Aorta (tissue), 5 donors: ENCODE measurements around the gene XRCC5. TPM values are rescaled to one million over a fixed set of nuclear protein-coding genes. Genes with fewer than 3 reads are reported as not detected.

ENCODE experiments used
- ATAC-seq: fragments of 200-7000 bp; cut with Tn5 transposase; one replicate; pipeline ENCODE4 v1.9.1; 2022; ENCODE audit warnings: moderate library complexity; ENCODE audit not compliant: low FRiP score
- DNase-seq, 2 donors: peaks; one replicate each; pipeline ENCODE4 v3.0.0-alpha.2; 2020
- H3K27ac ChIP-seq, 2 donors: one replicate each; pipeline ENCODE4 v1.5.1; 2013; ENCODE audit warnings: low read length in 2 of 2, mild to moderate bottlenecking in 2 of 2, moderate library complexity in 2 of 2, control low read depth in 1 of 2, inconsistent platforms in 1 of 2, low read depth in 1 of 2
- H3K27me3 ChIP-seq, 2 donors: one replicate each; pipeline ENCODE4 v1.6.1; 2013; ENCODE audit warnings: control low read depth in 1 of 2, low read length in 1 of 2, mild to moderate bottlenecking in 1 of 2, moderate library complexity in 1 of 2; ENCODE audit not compliant: insufficient read depth in 2 of 2, control insufficient read depth in 1 of 2
- H3K36me3 ChIP-seq, 2 donors: one replicate each; pipeline ENCODE4 v1.6.1; 2013; ENCODE audit warnings: control low read depth in 1 of 2, low read length in 1 of 2, mild to moderate bottlenecking in 1 of 2; ENCODE audit not compliant: insufficient read depth in 2 of 2, control insufficient read depth in 1 of 2
- H3K4me1 ChIP-seq, 2 donors: one replicate each; pipeline ENCODE4 v1.6.1; 2013; ENCODE audit warnings: low read length in 2 of 2, control low read depth in 1 of 2, mild to moderate bottlenecking in 1 of 2, moderate library complexity in 1 of 2; ENCODE audit not compliant: insufficient read depth in 2 of 2, control insufficient read depth in 1 of 2
- H3K4me3 ChIP-seq, 2 donors: one replicate each; pipeline ENCODE4 v1.5.1; 2013; ENCODE audit warnings: low read length in 2 of 2, control low read depth in 1 of 2, mild to moderate bottlenecking in 1 of 2
- H3K9me3 ChIP-seq: one replicate; pipeline ENCODE4 v1.6.1; 2013; ENCODE audit warnings: mild to moderate bottlenecking, low read length; ENCODE audit not compliant: control insufficient read depth
- WGBS, 2 donors: extraction: QIAGEN DNeasy Blood & Tissue Kit; methylation state at CpG; one replicate each; pipeline ENCODE4 v1.1.7; 2013; 5-methylcytosine and 5-hydroxymethylcytosine counted together
- intact Hi-C, 2 donors: fragments of 100-400 bp; cut with DNase I; formaldehyde crosslinking; loops; one replicate each; pipeline versions ENCODE4 v1.14.2 to v1.15.0; 2022
- polyA plus RNA-seq, 2 donors: library from polyadenylated mRNA; stranded (reverse); fragments of 200-250 nt; gene quantifications; one replicate each; pipeline ENCODE4 v1.2.3, GENCODE V29; 2013
- total RNA-seq, 2 donors: library from RNA; stranded (reverse); fragmentation: NEBNext Ultra II Directional; extraction: Animal tissue kit (Norgen Biotek cat#: 25700); gene quantifications; one replicate each; pipeline ENCODE4 v1.2.1, GENCODE V29; 2021
- donor health status: healthy with polysubstance abuse.
- donor health status: Bipolar disorder and iron deficiency.
- donor health status: DM: no; HTN: no; CAD: no.
- donor health status: DM: no; HTN: no; CAD: no.
- donor health status: DM: yes; HTN: yes; CAD: no.

The XRCC5 gene
- total and polyA plus RNA-seq, 4 donors: 64.0 to 189 (median 125) TPM

DNA sequence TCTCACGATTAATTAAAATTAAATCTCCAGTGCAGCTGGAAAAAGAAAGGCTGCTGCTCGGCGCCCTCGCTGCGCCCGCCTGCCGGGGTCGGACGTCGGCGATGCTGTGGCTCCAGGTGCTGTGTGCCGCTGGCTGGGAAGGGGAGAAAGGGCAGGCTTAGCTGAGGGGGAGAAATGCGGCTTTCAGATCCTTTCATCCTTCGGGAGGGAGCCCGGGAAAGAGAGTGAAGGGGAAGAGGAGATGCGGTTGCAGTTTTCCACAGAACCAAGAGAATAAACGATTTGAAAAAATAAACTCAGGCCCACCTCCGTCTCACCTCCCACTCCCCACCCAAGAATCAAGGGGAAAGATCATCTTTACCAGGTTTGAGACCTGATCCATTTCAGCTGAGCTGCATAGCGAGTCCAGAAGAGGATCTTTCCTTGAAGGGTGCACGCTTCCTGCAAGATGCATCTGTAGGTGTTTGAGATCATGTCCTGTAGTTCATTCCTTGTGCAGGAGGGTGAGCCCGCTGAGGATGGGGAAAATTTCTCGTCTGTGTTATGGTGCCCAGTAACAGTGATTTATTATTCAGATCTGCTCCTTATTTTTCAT is 26.9 kb upstream of the XRCC5 start:
- WGBS, 2 donors: 11 to 17% methylated on average over 22 of the region's 22 CpGs
- DNase-seq (no peak), ATAC-seq (peak; percentile 45)
- Histone ChIP-seq H3K27me3 (no peaks in the 10 kb centered on the region), H3K4me1 (no peaks in the 10 kb centered on the region), H3K9me3 (no peaks in the 10 kb centered on the region), H3K27ac (no peak overlapping the region), H3K36me3 (no peaks in the 10 kb centered on the region), H3K4me3 (peak overlapping the region; percentile 35 to 37)
- intact Hi-C loops: no loop called here

DNA sequence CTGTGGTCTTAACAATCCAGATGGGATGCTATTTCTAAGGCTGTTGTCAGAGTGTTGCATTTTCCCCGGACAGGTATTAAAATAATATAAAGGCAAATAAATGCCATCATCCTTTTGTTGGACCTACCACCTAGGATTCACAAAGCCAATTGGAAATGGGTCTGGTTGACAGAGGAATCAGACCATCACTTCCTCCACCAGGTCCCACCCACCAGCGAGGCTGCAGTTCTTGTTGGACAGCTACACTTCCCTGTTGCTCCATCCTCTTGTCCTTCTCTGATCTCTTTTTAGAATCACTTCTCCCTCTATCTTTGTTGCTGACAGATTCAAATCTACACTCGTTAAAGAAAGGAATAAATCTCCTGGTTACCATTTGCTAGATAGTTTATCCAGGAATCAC is 26.3 kb upstream of the XRCC5 start:
- WGBS, 2 donors: 79 to 90% methylated on average over 3 of the region's 3 CpGs
- Histone ChIP-seq H3K9me3 (no peaks in the 10 kb centered on the region), H3K27me3 (no peaks in the 10 kb centered on the region), H3K4me1 (no peaks in the 10 kb centered on the region), H3K36me3 (no peaks in the 10 kb centered on the region), H3K4me3 (no peak overlapping the region), H3K27ac (no peak overlapping the region)
- ATAC-seq (no peak), DNase-seq (peak in 1 of 2 donors; percentile 52)
- intact Hi-C loops: no loop called here

DNA sequence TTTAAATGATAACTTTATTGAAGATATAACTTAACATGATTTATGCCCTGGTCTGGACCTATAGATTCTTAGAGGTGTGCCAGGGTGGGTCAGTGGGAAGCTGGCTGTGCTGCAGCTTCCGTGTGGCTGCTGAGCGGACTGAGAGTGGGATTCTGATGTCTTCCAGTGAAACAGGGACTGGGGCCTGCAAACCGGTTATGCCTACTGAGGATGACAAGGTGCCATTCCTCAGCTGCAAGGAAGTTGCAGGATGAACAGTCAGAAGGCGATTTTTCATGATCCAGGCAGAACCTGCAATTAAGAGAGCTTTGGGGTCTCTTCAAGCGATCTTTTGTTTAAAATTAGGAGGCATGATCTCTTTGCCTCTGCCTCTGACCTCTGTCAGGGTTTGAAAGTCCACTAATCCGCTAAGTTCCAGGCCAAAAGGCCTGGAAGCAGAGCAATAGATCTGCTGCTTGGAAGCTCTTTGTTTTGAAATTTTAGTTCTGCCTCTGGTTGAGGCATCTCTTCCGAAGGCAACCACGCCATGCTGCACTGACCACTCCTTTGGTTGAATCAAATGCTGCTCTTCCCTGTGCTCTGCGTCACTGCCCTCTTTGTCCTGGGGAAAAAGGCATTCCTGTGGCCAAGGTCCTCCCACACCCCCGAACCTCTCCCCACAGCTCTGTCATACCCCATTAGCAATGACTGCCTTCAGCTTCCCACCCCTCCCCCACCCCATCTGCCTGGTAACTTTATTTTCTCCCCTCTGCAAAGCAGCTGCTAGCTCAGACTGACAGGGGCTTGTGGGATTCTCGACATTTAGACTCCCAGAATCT is 25.5 kb upstream of the XRCC5 start:
- no peak overlapping the region for H3K27ac ChIP-seq
- H3K27me3 ChIP-seq: no peaks in the 10 kb centered on the region
- DNase-seq (no peak), ATAC-seq (no peak)
- H3K4me3 ChIP-seq: no peak overlapping the region
- H3K4me1 ChIP-seq: no peaks in the 10 kb centered on the region
- intact Hi-C loops: no loop called here
- no peaks in the 10 kb centered on the region for H3K9me3 ChIP-seq
- WGBS, 2 donors: 92 to 93% methylated on average over 11 of the region's 11 CpGs
- H3K36me3 ChIP-seq: no peaks in the 10 kb centered on the region

DNA sequence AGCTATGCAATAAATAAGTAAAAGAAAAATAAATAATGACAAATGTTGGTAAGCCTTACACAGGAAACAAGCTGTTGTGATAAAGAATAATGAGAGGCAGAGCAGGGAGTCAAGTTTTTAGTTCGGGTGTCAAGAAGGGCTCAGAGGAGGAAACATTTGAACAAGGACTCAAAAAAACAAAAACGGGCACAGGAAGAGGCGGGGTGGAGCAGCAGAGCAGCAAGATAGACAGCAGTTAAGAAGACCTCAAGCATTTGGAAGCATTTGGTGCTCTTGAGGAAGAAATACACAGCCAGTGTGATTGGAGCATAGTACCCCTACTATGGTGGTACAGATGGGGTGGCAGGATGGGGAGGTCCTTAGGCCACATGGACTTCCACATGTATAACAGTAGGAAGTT is 24.6 kb upstream of the XRCC5 start:
- 77 to 84% methylated on average over 3 of the region's 3 CpGs for WGBS, 2 donors
- no peaks in the 10 kb centered on the region for H3K27me3 ChIP-seq
- intact Hi-C loops: no loop called here

DNA sequence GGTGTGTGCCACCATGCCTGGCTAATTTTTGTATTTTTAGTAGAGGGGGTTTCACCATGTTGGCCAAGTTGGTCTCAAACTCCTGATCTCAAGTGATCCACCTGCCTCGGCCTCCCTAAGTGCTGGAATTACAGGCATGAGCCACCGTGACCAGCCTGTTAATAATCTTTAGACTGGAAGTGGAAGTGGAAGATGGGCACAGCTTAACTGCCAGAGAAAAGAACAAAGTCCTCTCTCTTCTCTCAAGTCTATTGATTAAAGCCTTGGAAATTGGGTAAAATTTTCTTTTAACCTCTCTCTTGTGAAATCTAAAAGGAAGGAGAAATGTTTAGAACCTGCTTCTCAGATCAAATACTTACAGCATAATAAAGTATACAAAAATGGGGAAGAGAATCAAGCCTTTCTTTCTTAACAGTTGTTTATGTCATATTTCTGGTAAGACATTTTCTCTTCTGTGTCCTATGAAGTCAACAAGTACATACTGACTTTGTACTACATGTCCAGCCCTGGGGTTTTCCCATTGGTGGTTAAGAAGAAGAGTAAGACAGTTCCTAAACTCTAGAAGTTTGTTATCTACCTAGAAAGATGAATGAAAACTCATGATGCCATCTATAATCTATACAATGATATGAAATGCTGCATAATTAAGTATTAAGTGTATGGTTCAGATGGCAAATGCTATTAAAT is 22.8 kb upstream of the XRCC5 start:
- ATAC-seq (no peak), DNase-seq (no peak)
- intact Hi-C loops: no loop called here
- Histone ChIP-seq H3K4me3 (no peak overlapping the region), H3K27me3 (no peaks in the 10 kb centered on the region), H3K9me3 (no peaks in the 10 kb centered on the region), H3K27ac (no peak overlapping the region), H3K4me1 (no peaks in the 10 kb centered on the region), H3K36me3 (no peaks in the 10 kb centered on the region)
- WGBS, 2 donors: 88 to 97% methylated on average over 2 of the region's 2 CpGs

More for the DNA sequence above, 24.6 kb upstream of the XRCC5 start:
- no peak overlapping the region for H3K4me3 ChIP-seq
- no peaks in the 10 kb centered on the region for H3K9me3 ChIP-seq
- no peaks in the 10 kb centered on the region for H3K4me1 ChIP-seq
- no peak overlapping the region for H3K27ac ChIP-seq
- no peak for DNase-seq
- H3K36me3 ChIP-seq: no peaks in the 10 kb centered on the region
- ATAC-seq: no peak

DNA sequence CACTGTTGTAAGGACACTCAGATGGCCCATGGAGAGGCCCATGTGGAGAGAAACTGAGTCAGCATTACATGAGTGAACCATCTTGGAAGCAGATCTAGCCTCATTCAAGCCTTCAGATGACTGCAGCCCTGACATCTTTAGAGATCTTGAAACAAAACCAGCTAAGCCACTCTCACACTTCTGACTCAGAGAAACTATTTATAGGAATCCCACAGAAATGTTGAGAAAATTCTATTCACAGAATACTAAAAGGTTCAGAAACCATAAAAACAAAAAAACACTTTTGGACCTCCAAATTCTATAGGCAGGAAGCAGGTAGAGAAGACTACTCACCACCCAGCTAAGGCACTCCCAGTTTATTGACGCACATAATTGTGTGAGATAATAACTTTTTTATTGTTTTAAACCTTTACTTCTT is 18.8 kb upstream of the XRCC5 start:
- ATAC-seq (no peak), DNase-seq (no peak)
- H3K9me3 ChIP-seq: no peaks in the 10 kb centered on the region
- H3K27ac ChIP-seq: no peak overlapping the region
- no peaks in the 10 kb centered on the region for H3K4me1 ChIP-seq
- intact Hi-C loops: no loop called here
- 85 to 90% methylated on average over 1 of the region's 1 CpG for WGBS, 2 donors
- no peaks in the 10 kb centered on the region for H3K27me3 ChIP-seq
- no peaks in the 10 kb centered on the region for H3K36me3 ChIP-seq
- H3K4me3 ChIP-seq: no peak overlapping the region

DNA sequence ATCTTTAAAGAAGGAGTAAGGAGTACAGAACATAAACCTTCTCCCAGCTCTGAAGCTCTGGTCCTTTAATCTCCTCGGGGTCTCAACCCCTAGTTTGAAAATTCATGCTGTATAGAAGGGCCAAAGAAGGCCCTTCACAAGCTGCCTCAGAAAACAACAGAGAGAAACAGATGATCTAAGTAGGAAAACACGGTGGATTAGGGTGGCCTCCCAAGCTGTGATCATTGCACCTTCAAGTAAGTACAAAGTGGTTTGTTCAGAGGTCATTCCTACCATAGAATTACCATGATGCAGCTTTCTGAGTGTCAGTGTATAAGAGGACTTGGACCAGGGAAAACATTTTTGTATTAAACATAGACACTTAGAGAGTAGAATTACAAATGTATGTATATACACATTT is 16.5 kb upstream of the XRCC5 start:
- DNase-seq (no peak), ATAC-seq (no peak)
- no peaks in the 10 kb centered on the region for H3K27me3 ChIP-seq
- H3K27ac ChIP-seq: no peak overlapping the region
- H3K4me1 ChIP-seq: no peaks in the 10 kb centered on the region
- H3K9me3 ChIP-seq: no peaks in the 10 kb centered on the region
- H3K36me3 ChIP-seq: no peaks in the 10 kb centered on the region
- no peak overlapping the region for H3K4me3 ChIP-seq
- WGBS, 2 donors: 70 to 71% methylated on average over 2 of the region's 2 CpGs
- intact Hi-C loops: no loop called here

DNA sequence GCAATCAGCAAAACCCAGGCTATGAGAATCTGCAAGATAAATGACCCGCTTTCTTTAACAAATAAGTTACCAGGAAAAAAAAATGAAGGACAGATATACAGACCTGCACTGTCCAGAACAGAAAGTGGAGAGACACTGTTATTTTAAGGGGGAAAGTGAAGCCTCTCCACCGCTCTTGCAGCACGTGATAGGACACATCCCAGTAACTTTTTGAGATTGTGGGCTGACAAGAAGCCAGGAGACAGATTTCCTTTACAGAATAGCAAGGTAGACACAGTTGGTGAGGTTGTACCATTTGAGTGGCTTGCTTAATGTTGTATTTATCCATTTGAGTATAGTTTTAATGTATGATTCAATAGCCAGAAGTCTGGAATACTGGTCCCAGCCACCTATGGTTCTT is 14.4 kb upstream of the XRCC5 start:
- intact Hi-C loops: no loop called here
- Histone ChIP-seq H3K4me3 (no peak overlapping the region), H3K4me1 (no peaks in the 10 kb centered on the region), H3K27ac (no peak overlapping the region), H3K9me3 (no peaks in the 10 kb centered on the region), H3K27me3 (no peaks in the 10 kb centered on the region), H3K36me3 (no peaks in the 10 kb centered on the region)
- DNase-seq: no peak
- ATAC-seq: no peak
- 82 to 84% methylated on average over 3 of the region's 3 CpGs for WGBS, 2 donors
